HTR-8/SVneo (cell line): ENCODE data around the gene UGP2.
"Not testable (repeated sequence)": the region's sequence is repeated elsewhere in the genome, so short reads cannot be mapped to it uniquely, and the experiment has no call there.

Experiments used
- DNase-seq: peaks from one replicate; pipeline ENCODE4 v3.0.0; 2011; ENCODE audit warnings: low spot score, mixed read lengths; ENCODE audit not compliant: insufficient read length
- FAIRE-seq: peaks from 2 replicates; lab custom pipeline; 2011; peaks lifted over from hg19 to GRCh38; lab: Jason Lieb, UNC

UGP2 gene

GRCh38 chr2:63841254-63842022 is at the start of gene UGP2:
UGP2 (plus strand) TSS chr2:63841896; CDS start chr2:63842186, 290 bp downstream.
- peak; percentile 79 for DNase-seq
- no peak for FAIRE-seq

- DNase-seq (peak; percentile 59), FAIRE-seq (peak; percentile 38)
These were observed 49.2 kb upstream of the UGP2 start for GRCh38 chr2:63792530-63792929.

DNA sequence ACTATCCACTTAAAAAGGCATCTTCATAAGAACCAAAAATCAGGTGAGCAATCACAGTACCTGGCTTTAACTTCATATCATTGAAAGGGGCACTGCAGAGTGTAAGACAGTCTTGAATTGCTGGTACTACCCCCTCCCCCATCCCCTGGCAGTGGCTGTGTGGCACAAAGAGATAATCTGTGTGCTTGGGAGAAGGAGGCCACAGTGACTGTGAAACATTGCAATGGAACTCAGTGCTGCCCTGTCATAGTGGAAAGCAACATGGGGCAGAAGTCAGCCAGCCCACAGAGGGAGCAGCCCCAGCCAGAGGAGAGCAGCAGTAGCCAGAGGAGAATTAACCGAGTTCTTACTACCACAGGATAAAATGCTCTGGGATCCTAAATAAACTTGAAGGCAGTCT is 45.3 kb upstream of the UGP2 start:
- FAIRE-seq (no peak), DNase-seq (no peak)

DNA sequence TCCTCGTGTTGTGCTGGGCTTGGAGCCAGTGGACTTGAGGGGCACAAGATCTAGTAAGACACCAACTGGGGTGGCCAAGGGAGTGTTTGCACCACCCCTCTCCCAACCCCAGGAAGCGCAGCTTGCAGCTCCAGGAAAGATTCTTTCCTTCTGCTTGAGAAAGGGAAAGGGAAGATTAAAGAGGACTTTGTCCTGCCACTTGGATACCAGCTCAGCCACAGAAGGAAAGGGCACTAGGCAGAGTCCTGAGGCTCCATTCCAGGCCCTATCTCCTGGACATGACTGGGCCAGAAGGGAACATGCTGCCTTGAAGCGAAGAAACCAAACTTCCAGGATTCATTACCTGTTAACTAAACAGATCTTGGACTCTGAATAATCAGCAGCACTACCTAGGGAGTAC is 44.9 kb upstream of the UGP2 start:
- DNase-seq, result no peak
- no peak for FAIRE-seq

DNA sequence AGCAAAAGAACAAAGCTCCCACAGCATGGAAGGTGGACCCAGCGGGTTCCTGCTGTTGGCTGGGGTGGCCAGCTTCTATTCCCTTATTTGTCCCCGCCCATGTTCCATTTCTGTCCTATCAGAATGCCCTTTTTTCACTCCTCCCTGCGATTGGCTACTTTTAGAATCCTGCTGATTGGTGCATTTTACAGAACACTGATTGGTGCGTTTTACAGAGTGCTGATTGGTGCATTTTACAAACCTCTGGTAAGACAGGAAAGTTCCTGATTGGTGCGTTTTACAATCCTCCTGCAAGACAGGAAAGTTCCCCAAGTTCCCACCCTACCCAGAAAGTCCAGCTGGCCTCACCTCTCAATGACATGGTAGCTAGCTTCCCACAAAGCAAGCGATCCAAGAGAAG is 40.2 kb upstream of the UGP2 start:
- DNase-seq (no peak), FAIRE-seq (no peak)

DNA sequence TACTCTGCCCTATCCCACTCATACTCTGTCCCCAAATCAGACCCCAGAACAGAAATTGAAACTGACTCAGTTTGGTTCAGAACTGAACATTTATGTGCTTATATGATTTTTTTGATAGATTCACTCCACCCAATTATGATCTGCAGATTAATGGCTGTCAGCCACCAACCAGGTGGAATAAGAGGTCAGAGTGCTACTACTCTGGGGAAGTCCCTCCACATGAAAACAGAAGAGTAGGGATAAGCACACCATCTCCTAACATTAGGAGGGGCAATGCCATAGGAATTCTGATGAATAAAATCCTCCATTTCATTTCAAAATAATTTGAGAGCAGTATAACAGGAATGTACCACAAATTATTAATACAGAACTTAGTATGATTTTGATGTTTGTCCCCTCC is 36.3 kb upstream of the UGP2 start:
- FAIRE-seq, result no peak
- DNase-seq, result no peak

DNA sequence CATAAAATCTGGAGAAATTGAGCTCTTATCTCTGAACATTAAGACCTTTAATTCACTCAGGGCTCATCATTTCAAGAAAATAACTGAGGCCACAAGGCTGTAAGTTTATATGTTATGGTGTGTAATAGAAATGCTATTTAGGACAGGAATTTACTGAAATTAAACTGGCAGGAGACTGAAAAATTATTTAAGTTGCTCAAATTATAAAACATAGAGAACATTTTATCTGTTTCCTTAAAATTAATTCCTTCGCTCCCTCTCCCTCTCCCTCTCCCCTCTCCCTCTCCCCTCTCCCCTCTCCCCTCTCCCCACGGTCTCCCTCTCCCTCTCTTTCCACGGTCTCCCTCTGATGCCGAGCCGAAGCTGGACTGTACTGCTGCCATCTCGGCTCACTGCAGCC is 33.7 kb upstream of the UGP2 start:
- FAIRE-seq, DNase-seq: not testable (repeated sequence)

DNA sequence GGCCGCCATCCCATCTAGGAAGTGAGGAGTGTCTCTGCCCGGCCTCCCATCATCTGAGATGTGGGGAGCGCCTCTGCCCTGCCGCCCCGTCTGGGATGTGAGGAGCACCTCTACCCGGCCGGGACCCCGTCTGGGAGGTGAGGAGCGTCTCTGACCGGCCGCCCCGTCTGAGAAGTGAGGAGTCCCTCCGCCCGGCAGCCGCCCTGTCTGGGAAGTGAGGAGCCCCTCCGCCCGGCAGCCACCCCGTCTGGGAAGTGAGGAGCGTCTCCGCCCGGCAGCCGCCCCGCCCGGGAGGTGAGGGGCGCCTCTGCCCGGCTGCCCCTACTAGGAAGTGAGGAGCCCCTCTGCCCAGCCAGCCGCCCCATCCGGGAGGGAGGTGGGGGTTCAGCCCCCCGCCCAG is 32.8 kb upstream of the UGP2 start:
- FAIRE-seq, DNase-seq: not testable (repeated sequence)

GRCh38 chr2:63811063-63811462 is 30.6 kb upstream of the UGP2 start:
- FAIRE-seq, result no peak

DNA sequence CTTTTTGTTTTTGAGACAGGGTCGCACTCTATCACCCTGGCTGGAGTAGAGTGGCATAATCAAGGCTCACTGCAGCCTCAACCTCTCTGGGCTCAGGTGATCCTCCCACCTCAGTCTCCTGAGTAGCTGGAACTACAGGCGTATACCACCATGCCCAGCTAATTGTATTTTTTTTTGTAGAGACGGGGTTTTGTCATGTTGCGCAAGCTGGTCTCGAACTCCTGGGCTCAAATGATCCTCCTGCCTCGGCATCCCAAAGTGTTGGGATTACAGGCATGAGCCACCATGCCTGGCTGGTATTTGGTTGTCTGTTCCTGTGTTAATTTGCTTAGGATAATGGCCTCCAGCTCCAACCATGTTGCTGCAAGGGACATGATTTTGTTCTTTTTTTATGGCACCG is 29.8 kb upstream of the UGP2 start:
- FAIRE-seq, DNase-seq: not testable (repeated sequence)

More at GRCh38 chr2:63811063-63811462, 30.6 kb upstream of the UGP2 start:
- no peak for DNase-seq

- FAIRE-seq (no peak), DNase-seq (no peak)
These were observed 27.6 kb upstream of the UGP2 start for GRCh38 chr2:63814114-63814513.

- DNase-seq (no peak), FAIRE-seq (no peak)
These were observed 24.3 kb upstream of the UGP2 start for GRCh38 chr2:63817382-63817781.

- FAIRE-seq (no peak), DNase-seq (no peak)
These were observed 23.4 kb upstream of the UGP2 start for GRCh38 chr2:63818271-63818670.

DNA sequence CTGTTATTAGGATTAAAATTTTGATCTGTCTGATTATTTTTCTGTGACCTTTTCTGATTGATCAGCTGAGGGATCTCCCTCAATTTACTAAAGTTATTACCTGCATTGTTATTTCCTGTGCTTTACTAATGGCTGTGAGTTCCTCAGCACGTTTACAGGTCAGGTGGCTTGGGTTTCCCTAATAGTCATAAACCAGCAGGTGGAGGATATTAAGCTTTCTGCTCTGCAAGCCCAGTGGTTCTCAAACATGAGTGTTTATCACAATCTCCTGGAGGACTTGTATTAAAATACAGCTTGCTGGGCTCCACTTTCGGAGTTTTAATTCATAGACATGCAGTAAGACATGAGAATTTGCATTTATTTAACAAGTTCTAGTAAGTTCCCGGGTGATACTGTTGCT is 22.4 kb upstream of the UGP2 start:
- DNase-seq (no peak), FAIRE-seq (no peak)

- no peak for FAIRE-seq
- no peak for DNase-seq
These were observed 21.7 kb upstream of the UGP2 start for GRCh38 chr2:63819765-63820717.

DNA sequence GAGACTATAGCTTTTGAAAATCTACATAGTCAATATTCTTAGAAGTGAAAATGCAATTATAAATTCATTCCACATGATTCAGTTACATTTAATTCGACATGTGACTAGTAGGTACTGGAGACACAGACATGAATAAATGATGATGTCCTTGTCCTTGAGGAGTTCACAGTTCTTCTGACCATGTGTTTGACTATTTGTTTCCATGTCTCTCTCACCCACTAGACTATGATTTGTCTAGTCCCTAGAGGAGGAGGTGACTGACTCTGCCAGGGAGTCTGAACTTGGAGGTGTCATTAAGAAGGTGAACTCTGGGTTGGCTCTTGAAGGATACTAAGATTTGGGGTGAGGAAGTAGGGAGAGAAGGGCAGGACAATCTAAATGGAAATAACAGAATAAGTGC is 20.7 kb upstream of the UGP2 start:
- FAIRE-seq, result no peak
- no peak for DNase-seq

GRCh38 chr2:63821396-63821795 is 20.3 kb upstream of the UGP2 start:
- no peak for FAIRE-seq
- DNase-seq, result no peak

- no peak for FAIRE-seq
- DNase-seq, result no peak
These were observed 19.2 kb upstream of the UGP2 start for GRCh38 chr2:63822478-63822877.

- peak; percentile 74 for DNase-seq
- peak; percentile 88 for FAIRE-seq
These were observed 13.9 kb upstream of the UGP2 start for GRCh38 chr2:63827749-63828148.

DNA sequence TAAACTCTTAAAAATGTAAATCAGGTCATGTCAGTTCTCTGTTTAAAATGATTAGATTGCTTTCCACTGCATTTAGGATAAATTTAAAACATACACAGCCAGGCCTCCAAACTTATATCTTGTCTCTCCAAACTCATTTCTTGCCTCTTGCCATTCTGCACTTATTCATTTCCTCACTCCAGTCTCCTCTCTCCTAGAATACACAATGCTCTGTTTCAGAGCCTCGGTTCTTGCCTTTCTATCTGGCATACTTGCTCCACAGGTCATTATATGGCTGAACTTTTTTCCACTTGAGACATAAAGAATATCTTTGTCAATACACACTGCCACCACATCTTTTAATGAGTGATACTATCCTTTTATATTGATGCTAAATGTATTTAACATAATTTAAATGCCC is 10.5 kb upstream of the UGP2 start:
- DNase-seq (no peak), FAIRE-seq (no peak)

DNA sequence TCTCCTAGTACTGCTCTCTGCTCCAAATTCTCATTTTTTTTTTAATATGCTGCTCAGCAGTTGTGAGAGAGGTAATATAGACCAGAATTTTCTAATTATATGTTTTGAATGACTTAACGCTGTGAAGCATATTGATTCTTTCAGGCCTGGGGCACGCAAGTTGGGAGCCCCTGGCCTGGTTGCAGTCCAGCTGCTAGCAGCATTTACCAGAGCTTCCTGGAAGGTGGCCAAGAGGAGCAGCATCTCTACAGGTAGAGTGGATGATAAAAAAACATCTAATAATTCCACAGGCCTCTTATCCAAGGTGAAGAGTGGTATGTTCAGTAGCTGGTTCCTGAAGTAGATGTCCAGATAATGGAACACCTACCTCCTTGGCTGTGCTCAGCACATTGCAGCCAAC is 7.3 kb upstream of the UGP2 start:
- DNase-seq, result no peak
- no peak for FAIRE-seq
